Loucy (cell line): ENCODE data around the gene EDC4.

Source experiments
- CTCF ChIP-seq: fragments of 200-600 bp; sonication (generic); conservative IDR thresholded peaks from 2 replicates; pipeline ENCODE4 v1.5.1; 2014; ENCODE audit warnings: mild to moderate bottlenecking, antibody characterized with exemption, low read length
- EZH2phosphoT487 ChIP-seq: fragments of 200-600 bp; IDR thresholded peaks from 2 replicates; pipeline ENCODE4 v1.6.1; 2018; ENCODE audit warnings: antibody characterized with exemption, mild to moderate bottlenecking, moderate library complexity, borderline replicate concordance

GRCh38 chr16:67853670-67854069 is 19.2 kb upstream of the EDC4 start:
- TF ChIP-seq CTCF, result no peak
- TF ChIP-seq EZH2phosphoT487, result no peak
